HepG2 (cell line): Measurements from ENCODE around the gene NT5C1B. TPM values are rescaled to one million over a fixed set of nuclear protein-coding genes. Genes with fewer than 3 reads are reported as not detected.

ENCODE experiments used
- ATAC-seq: fragments of 200-7000 bp; cut with Tn5 transposase; 3 replicates; pipeline ENCODE4 v1.9.1; 2020; ENCODE audit warnings: mild to moderate bottlenecking, moderate library complexity
- BruUV-seq: library from RNA; stranded (reverse); fragments of 400-500 nt; replicated peaks from 2 replicates; lab custom pipeline; 2021; lab: Mats Ljungman, UMichigan
- CTCF ChIA-PET: fragments of 300-600 bp; formaldehyde crosslinking; extraction: SDS; loops from one replicate; lab custom pipeline; 2021; ENCODE audit warnings: low total read pairs, inconsistent platforms, low intra/inter-chr PET ratio; lab: Yijun Ruan, JAX
- POLR2A ChIA-PET: fragments of 350-600 bp; sonication (Branson Sonifier 250); formaldehyde crosslinking; loops from one replicate; lab custom pipeline; 2020; ENCODE audit warnings: antibody characterized with exemption, inconsistent platforms; lab: Yijun Ruan, JAX
- DNase-seq: peaks from one replicate; pipeline ENCODE4 v3.0.0-alpha.2; 2015; ENCODE audit warnings: low spot score
- FAIRE-seq: peaks from 3 replicates; lab custom pipeline; 2011; peaks lifted over from hg19 to GRCh38; lab: Jason Lieb, UNC
- H2AFZ ChIP-seq: one replicate; pipeline ENCODE4 v1.6.1; 2011; ENCODE audit warnings: low read length, inconsistent platforms
- H3K27ac ChIP-seq: fragments of 300-600 bp; 3 replicates; pipeline ENCODE4 v1.8.0; 2011; ENCODE audit warnings: mixed run types, mild to moderate bottlenecking, mixed read lengths, low read length, inconsistent platforms; ENCODE audit not compliant: insufficient read depth; ENCODE audit errors: extremely low read length
- H3K27me3 ChIP-seq, 2 experiments: fragments of 200-600 bp in 1 of 2; 2 replicates in 1 of 2; 3 replicates in 1 of 2; pipeline versions ENCODE4 v1.6.0 to v1.8.0; 2011; ENCODE audit warnings: low read length in 2 of 2, mild to moderate bottlenecking in 2 of 2, moderate library complexity in 2 of 2, inconsistent platforms in 1 of 2; ENCODE audit not compliant: insufficient read depth in 2 of 2, control insufficient read depth in 1 of 2
- H3K36me3 ChIP-seq, 2 experiments: fragments of 200-600 bp in 1 of 2; replicated peaks in 1 of 2; 2 replicates in 1 of 2; 3 replicates in 1 of 2; pipeline versions ENCODE4 v1.5.1 to v1.8.0; 2011; ENCODE audit warnings: low read length in 2 of 2, inconsistent platforms in 1 of 2; ENCODE audit not compliant: insufficient read depth in 2 of 2, control insufficient read depth in 1 of 2
- H3K4me1 ChIP-seq: 2 replicates; pipeline ENCODE4 v1.5.1; 2012; ENCODE audit warnings: low read length, inconsistent platforms; ENCODE audit not compliant: insufficient read depth
- H3K4me2 ChIP-seq: 2 replicates; pipeline ENCODE4 v1.6.0; 2011; ENCODE audit warnings: low read depth, low read length, inconsistent platforms
- H3K4me3 ChIP-seq, 3 experiments: fragments of 200-600 bp in 1 of 3; sonication (generic), shearing (Covaris generic) in 1 of 3; replicated peaks in 1 of 3; 2 replicates each; pipeline ENCODE4 v1.5.1; 2011 to 2016; ENCODE audit warnings: low read length in 3 of 3, inconsistent platforms in 2 of 3, low read depth in 2 of 3, mild to moderate bottlenecking in 2 of 3, control low read depth in 1 of 3, mixed read lengths in 1 of 3; ENCODE audit not compliant: insufficient read depth in 1 of 3
- H3K79me2 ChIP-seq: one replicate; pipeline ENCODE4 v1.6.1; 2011; ENCODE audit warnings: low read length, inconsistent platforms; ENCODE audit not compliant: insufficient read depth
- H3K9ac ChIP-seq: 2 replicates; pipeline ENCODE4 v1.6.0; 2011; ENCODE audit warnings: mild to moderate bottlenecking, low read depth, low read length, inconsistent platforms; ENCODE audit not compliant: insufficient read depth
- H3K9me3 ChIP-seq: 2 replicates; pipeline ENCODE4 v1.5.1; 2012; ENCODE audit warnings: mild to moderate bottlenecking, low read length
- H4K20me1 ChIP-seq: 2 replicates; pipeline ENCODE4 v1.6.0; 2011; ENCODE audit warnings: inconsistent platforms, mild to moderate bottlenecking, low read length, moderate library complexity; ENCODE audit not compliant: insufficient read depth
- AGO1 ChIP-seq: fragments of 200-400 bp; formaldehyde crosslinking; IDR thresholded peaks from 2 replicates; pipeline ENCODE4 v1.6.1; 2017; ENCODE audit warnings: mild to moderate bottlenecking, low read depth, low read length, moderate library complexity; ENCODE audit not compliant: poor library complexity, severe bottlenecking
- EP300 ChIP-seq, 3 experiments: sonication (generic) in 1 of 3; formaldehyde crosslinking in 1 of 3; IDR thresholded peaks; 2 replicates each; pipeline versions ENCODE4 v1.5.1 to v1.6.1; 2011 to 2020; ENCODE audit warnings: low read depth in 2 of 3, low read length in 2 of 3, borderline replicate concordance in 1 of 3, improper control_type of control experiment in 1 of 3, mild to moderate bottlenecking in 1 of 3, missing genetic modification reagents in 1 of 3, moderate library complexity in 1 of 3
- HDAC6 ChIP-seq: fragments of 200-600 bp; sonication (generic); IDR thresholded peaks from 2 replicates; pipeline ENCODE4 v1.7.0; 2017; ENCODE audit warnings: mild to moderate bottlenecking, antibody characterized with exemption, low read length, low read depth
- HNRNPUL1 ChIP-seq: fragments of 200-400 bp; formaldehyde crosslinking; IDR thresholded peaks from 2 replicates; pipeline ENCODE4 v1.6.1; 2017; ENCODE audit warnings: low read depth, mild to moderate bottlenecking, low read length, moderate library complexity
- KLF6 ChIP-seq: IDR thresholded peaks from 2 replicates; pipeline ENCODE4 v1.8.0; 2016; ENCODE audit warnings: missing biosample characterization, missing genetic modification reagents
- STAT5B ChIP-seq: sonication (generic); formaldehyde crosslinking; IDR thresholded peaks from 2 replicates; pipeline ENCODE4 v1.4.0; 2020; ENCODE audit warnings: missing genetic modification reagents
- TARDBP ChIP-seq: sonication (generic); formaldehyde crosslinking; IDR thresholded peaks from 2 replicates; pipeline ENCODE4 v1.8.0; 2022; ENCODE audit warnings: mild to moderate bottlenecking, missing genetic modification reagents
- TOPORS ChIP-seq: sonication (generic); formaldehyde crosslinking; IDR thresholded peaks from 2 replicates; pipeline ENCODE4 v1.8.0; 2023; ENCODE audit warnings: mild to moderate bottlenecking, missing genetic modification reagents
- U2AF1 ChIP-seq: fragments of 200-400 bp; formaldehyde crosslinking; optimal IDR thresholded peaks from 2 replicates; pipeline ENCODE3; 2017; ENCODE audit warnings: mild to moderate bottlenecking, low read depth, low read length
- YEATS2 ChIP-seq: sonication (generic); formaldehyde crosslinking; IDR thresholded peaks from 2 replicates; pipeline ENCODE4 v1.4.0; 2020; ENCODE audit warnings: missing genetic modification reagents, borderline replicate concordance
- ZBTB26 ChIP-seq: IDR thresholded peaks from 2 replicates; pipeline ENCODE4 v1.6.1; 2016; ENCODE audit warnings: missing compliant biosample characterization, missing genetic modification reagents, borderline replicate concordance
- ZMYM4 ChIP-seq: sonication (generic); formaldehyde crosslinking; IDR thresholded peaks from 2 replicates; pipeline ENCODE4 v1.8.1; 2023; ENCODE audit warnings: mild to moderate bottlenecking, missing genetic modification reagents
- ZNF567 ChIP-seq: sonication (generic); formaldehyde crosslinking; IDR thresholded peaks from 2 replicates; pipeline ENCODE4 v1.8.1; 2023; ENCODE audit warnings: mild to moderate bottlenecking, missing genetic modification reagents, borderline replicate concordance
- ZSCAN22 ChIP-seq: sonication (generic); formaldehyde crosslinking; IDR thresholded peaks from 2 replicates; pipeline ENCODE4 v1.4.0; 2020; ENCODE audit warnings: mild to moderate bottlenecking, missing genetic modification reagents
- WGBS: methylation state at CpG from one replicate; pipeline ENCODE4 v1.1.6; 2017; ENCODE audit warnings: low lambda C conversion rate; 5-methylcytosine and 5-hydroxymethylcytosine counted together
- in situ Hi-C: cut with HindIII; loops from 2 replicates; pipeline ENCODE4 v1.10.0; 2017; ENCODE audit warnings: low pct_unique_long_range_greater_than_20kb; ENCODE audit not compliant: extremely low pct_ligation_motif_present
- intact Hi-C: fragments of 100-400 bp; cut with micrococcal nuclease; formaldehyde crosslinking; loops from one replicate; pipeline ENCODE4 v1.10.0; 2022; ENCODE audit not compliant: unreplicated experiment
- polyA plus RNA-seq, 8 experiments: library from polyadenylated mRNA; depleted of rRNA in 3 of 8; stranded (reverse) in 7 of 8; unstranded in 1 of 8; fragments of >200 nt; fragmentation: Illumina TruSeq in 4 of 8; extraction: Trizol in 4 of 8; gene quantifications; 2 replicates each; pipeline versions ENCODE4 v1.2.1 to v1.2.3, GENCODE V29; 2011 to 2016; ENCODE audit warnings: low read depth in 4 of 8, missing spikeins in 1 of 8, mixed read lengths in 1 of 8; ENCODE audit not compliant: insufficient read depth in 1 of 8
- total RNA-seq, 5 experiments: library from RNA; depleted of rRNA; stranded (reverse); fragments of >200 nt; fragmentation: Illumina TruSeq; extraction: Trizol; gene quantifications; 2 replicates each; pipeline ENCODE4 v1.2.3, GENCODE V29; 2016; ENCODE audit warnings: low read depth in 1 of 5
- TF ChIP-seq, protein P1 (sequence below): sonication (generic); formaldehyde crosslinking; IDR thresholded peaks from 2 replicates; pipeline ENCODE4 v1.4.0; 2020; ENCODE audit warnings: mild to moderate bottlenecking, low read depth, missing genetic modification reagents
- TF ChIP-seq, protein P2 (sequence below), 2 experiments: sonication (generic) in 1 of 2; formaldehyde crosslinking in 1 of 2; IDR thresholded peaks; 2 replicates each; pipeline versions ENCODE4 v1.6.1 to v1.9.0; 2014 to 2022; ENCODE audit warnings: antibody characterized with exemption in 1 of 2, borderline replicate concordance in 1 of 2, inconsistent platforms in 1 of 2, low read depth in 1 of 2, missing genetic modification reagents in 1 of 2

Gene NT5C1B
- total and polyA plus RNA-seq, 2 of the 13 experiments (the other 11 are each of a cell fraction or from before 2014, with no cell fraction given), result not detected

- no peaks in the 10 kb centered on the region for H3K36me3 ChIP-seq
- ATAC-seq (no peak), FAIRE-seq (no peak), DNase-seq (no peak)
- no peak overlapping the region for H3K4me3 ChIP-seq
- no peaks in the 10 kb centered on the region for H3K27me3 ChIP-seq
- H3K9me3 ChIP-seq, result no peaks in the 10 kb centered on the region
- no peak overlapping the region for H3K4me2 ChIP-seq
- no peaks in the 10 kb centered on the region for H3K79me2 ChIP-seq
- in situ Hi-C loops (no loop called here), intact Hi-C loops (no loop called here)
- no peaks in the 10 kb centered on the region for H3K4me1 ChIP-seq
- H3K27ac ChIP-seq, result no peak overlapping the region
- no TSS peak for BruUV-seq
- ChIA-PET CTCF (no interaction called here), POLR2A (no interaction called here)
- no peak overlapping the region for H2AFZ ChIP-seq
- WGBS, result 49% methylated on average over 2 of the region's 2 CpGs
- H4K20me1 ChIP-seq, result no peaks in the 10 kb centered on the region
- H3K9ac ChIP-seq, result no peak overlapping the region
- TF ChIP-seq AGO1 (no peak), HNRNPUL1 (no peak), KLF6 (no peak), TOPORS (CRISPR knock-in tag) (no peak), U2AF1 (no peak), YEATS2 (CRISPR knock-in tag) (no peak), TARDBP (no peak), EP300 (IDR thresholded peaks at IDR 0.05; ENCODE audit: low read depth in 2 of 2, low read length in 2 of 2) (no peak), EP300 (CRISPR knock-in tag; IDR thresholded peaks at IDR 0.05; ENCODE audit: borderline replicate concordance) (no peak), STAT5B (CRISPR knock-in tag) (no peak), ZMYM4 (CRISPR knock-in tag) (no peak), ZNF567 (CRISPR knock-in tag) (no peak), ZBTB26 (CRISPR knock-in tag) (no peak), ZSCAN22 (CRISPR knock-in tag) (no peak), HDAC6 (no peak)
- TF ChIP-seq, protein P1, sequence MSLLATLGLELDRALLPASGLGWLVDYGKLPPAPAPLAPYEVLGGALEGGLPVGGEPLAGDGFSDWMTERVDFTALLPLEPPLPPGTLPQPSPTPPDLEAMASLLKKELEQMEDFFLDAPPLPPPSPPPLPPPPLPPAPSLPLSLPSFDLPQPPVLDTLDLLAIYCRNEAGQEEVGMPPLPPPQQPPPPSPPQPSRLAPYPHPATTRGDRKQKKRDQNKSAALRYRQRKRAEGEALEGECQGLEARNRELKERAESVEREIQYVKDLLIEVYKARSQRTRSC, result no peak
- TF ChIP-seq, protein P2, sequence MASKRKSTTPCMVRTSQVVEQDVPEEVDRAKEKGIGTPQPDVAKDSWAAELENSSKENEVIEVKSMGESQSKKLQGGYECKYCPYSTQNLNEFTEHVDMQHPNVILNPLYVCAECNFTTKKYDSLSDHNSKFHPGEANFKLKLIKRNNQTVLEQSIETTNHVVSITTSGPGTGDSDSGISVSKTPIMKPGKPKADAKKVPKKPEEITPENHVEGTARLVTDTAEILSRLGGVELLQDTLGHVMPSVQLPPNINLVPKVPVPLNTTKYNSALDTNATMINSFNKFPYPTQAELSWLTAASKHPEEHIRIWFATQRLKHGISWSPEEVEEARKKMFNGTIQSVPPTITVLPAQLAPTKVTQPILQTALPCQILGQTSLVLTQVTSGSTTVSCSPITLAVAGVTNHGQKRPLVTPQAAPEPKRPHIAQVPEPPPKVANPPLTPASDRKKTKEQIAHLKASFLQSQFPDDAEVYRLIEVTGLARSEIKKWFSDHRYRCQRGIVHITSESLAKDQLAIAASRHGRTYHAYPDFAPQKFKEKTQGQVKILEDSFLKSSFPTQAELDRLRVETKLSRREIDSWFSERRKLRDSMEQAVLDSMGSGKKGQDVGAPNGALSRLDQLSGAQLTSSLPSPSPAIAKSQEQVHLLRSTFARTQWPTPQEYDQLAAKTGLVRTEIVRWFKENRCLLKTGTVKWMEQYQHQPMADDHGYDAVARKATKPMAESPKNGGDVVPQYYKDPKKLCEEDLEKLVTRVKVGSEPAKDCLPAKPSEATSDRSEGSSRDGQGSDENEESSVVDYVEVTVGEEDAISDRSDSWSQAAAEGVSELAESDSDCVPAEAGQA (IDR thresholded peaks at IDR 0.05; ENCODE audit: low read depth), result no peak
- TF ChIP-seq, protein P2 (CRISPR knock-in tag; IDR thresholded peaks at IDR 0.05; ENCODE audit: borderline replicate concordance), result no peak
These were observed 10.3 kb upstream of the NT5C1B start for GRCh38 chr2:18599509-18600254.
